ENCODE measurements around the gene VAT1. TPM values are rescaled to one million over a fixed set of nuclear protein-coding genes. Genes with fewer than 3 reads are reported as not detected.

Gene VAT1
- total RNA-seq, 3 donors from 2014 or later, result 35.2 to 142 (median 48.7) TPM

DNA sequence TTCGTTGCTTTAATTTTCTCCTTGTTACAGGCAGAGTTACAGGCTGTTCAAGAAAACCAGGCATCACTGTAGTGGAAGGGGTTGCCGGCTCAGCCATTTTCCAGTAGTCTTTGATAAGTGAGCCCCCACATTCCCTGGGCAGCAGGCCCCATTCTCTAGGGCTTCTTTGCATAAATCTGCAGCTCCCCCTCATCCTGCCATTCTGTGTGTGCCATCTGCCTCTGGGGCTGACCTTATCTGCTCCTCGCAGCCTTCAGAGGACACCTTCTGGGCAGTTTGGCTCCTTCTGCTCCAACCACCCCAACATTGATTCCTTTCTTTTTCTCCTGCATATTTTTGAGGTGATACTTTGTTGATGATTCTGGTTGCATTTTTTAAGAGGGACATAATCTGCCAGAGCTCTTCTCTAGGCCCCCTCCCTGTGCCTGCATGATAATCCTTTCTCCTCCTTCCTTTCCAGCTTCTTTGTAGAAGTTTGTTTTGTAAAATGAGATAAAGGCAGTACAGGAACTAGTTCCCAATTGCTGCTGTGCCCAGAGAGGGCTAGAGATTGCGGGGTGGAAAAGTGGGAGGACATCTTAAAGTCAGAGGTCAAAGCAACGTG, 19.9 kb upstream of the VAT1 start:
- TF ChIP-seq CTCF (IDR thresholded peaks at IDR 0.05), result no peak
- Histone ChIP-seq H3K9me3 (no peaks in the 10 kb centered on the region), H3K4me3 (no peak overlapping the region), H3K36me3 (ENCODE audit: low read depth) (no peaks in the 10 kb centered on the region), H3K4me1 (ENCODE audit: low read depth) (no peaks in the 10 kb centered on the region)
- DNase-seq (no peak), ATAC-seq (no peak)
- intact Hi-C loops (cut with DNase I, micrococcal nuclease), result no loop called here

- intact Hi-C loops (cut with DNase I, micrococcal nuclease), result no loop called here
- H3K36me3 ChIP-seq (ENCODE audit: low read depth), result no peaks in the 10 kb centered on the region
- no peak for DNase-seq
- H3K4me1 ChIP-seq (ENCODE audit: low read depth), result no peaks in the 10 kb centered on the region
- ATAC-seq, result no peak
- no peaks in the 10 kb centered on the region for H3K9me3 ChIP-seq
- TF ChIP-seq CTCF (IDR thresholded peaks at IDR 0.05), result no peak
- no peak overlapping the region for H3K4me3 ChIP-seq
Measured at GRCh38 chr17:43040655-43041054, 18.5 kb upstream of the VAT1 start.

DNA sequence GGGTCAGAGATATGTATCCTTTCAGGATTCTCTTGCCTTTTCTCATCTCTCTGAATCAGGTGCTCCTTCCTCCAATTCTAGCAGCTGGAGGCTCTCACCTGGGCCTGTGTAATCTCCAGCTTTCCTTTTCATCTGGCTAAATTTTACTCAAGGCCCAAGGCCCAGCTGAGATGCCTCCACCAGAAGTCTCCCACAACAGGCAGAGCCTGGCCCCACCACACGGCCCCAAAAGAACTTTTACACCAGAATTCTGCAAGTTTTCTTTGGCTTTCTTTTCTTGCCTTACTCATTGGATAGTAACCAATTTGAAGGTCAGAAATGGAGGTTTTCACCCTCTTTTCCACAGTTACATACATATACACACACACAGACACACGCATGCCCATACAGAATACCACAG, 17.5 kb upstream of the VAT1 start:
- ATAC-seq (no peak), DNase-seq (no peak)
- Histone ChIP-seq H3K4me3 (no peak overlapping the region), H3K36me3 (ENCODE audit: low read depth) (no peaks in the 10 kb centered on the region), H3K4me1 (ENCODE audit: low read depth) (no peaks in the 10 kb centered on the region), H3K9me3 (no peaks in the 10 kb centered on the region)
- TF ChIP-seq CTCF (IDR thresholded peaks at IDR 0.05), result no peak
- intact Hi-C loops (cut with DNase I, micrococcal nuclease), result no loop called here

- TF ChIP-seq CTCF (IDR thresholded peaks at IDR 0.05), result no peak
- no peaks in the 10 kb centered on the region for H3K9me3 ChIP-seq
- H3K4me3 ChIP-seq, result no peak overlapping the region
- H3K36me3 ChIP-seq (ENCODE audit: low read depth), result no peaks in the 10 kb centered on the region
- H3K4me1 ChIP-seq (ENCODE audit: low read depth), result no peaks in the 10 kb centered on the region
- intact Hi-C loops (cut with DNase I, micrococcal nuclease), result no loop called here
- DNase-seq, result no peak
- ATAC-seq, result no peak
Measured at GRCh38 chr17:43034894-43035293, 12.7 kb upstream of the VAT1 start.

DNA sequence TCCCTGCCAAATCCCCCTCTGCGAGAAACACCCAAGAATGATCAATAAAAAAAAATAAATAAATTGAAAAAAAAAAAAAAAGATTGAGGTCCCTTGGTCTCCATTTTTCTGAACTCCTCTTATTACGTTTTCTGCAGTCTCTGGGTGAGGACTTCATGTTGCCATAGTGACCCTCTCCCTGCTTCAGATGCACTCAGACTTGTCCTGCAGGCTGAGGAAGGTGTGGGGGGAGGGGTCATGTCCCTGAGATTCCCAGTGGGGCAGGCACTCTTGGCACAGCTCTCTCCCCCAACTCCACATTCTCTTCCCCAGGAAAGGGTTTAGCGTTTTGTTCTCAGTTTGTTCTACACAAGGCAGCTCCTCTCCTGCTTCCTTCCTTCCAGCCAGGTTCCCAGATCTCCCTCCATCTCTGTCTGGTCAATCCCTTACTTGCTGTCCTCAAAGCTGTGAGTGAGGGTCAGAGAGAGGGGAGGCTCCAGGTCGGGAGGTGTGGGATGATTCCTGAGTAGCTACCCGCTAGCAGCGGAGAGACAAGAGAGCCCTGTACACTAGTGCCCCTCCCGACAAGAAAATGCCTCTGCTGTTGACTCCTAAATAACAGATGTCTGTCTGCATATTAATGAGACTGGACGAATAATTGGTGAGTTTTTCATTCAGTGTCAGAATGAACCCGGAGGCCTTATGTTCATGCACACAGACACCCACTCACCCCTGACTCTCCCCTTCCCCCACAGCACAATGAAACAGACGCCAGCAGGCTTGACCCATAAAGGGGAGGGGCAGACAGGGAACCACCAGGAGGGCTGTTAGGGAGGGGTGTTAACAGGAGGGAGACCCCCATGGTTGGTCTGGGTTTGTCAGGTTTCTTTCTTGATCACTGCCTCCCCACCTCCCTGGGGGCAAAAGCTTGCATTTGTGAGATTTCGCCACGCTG, 12.0 kb upstream of the VAT1 start:
- no peak for DNase-seq
- ATAC-seq, result no peak
- intact Hi-C loops (cut with DNase I, micrococcal nuclease), result no loop called here

More for the DNA sequence above, 12.0 kb upstream of the VAT1 start:
- H3K4me3 ChIP-seq, result no peak overlapping the region
- TF ChIP-seq CTCF (IDR thresholded peaks at IDR 0.05), result no peak
- H3K4me1 ChIP-seq (ENCODE audit: low read depth), result no peaks in the 10 kb centered on the region
- H3K36me3 ChIP-seq (ENCODE audit: low read depth), result no peaks in the 10 kb centered on the region
- no peaks in the 10 kb centered on the region for H3K9me3 ChIP-seq

Data from mucosa of descending colon (tissue), 3 donors.